ENCODE data around the gene SERINC1. TPM values are rescaled to one million over a fixed set of nuclear protein-coding genes. Genes with fewer than 3 reads are reported as not detected.

The SERINC1 gene
- total RNA-seq, 2 donors from 2014 or later: 120 to 127 TPM

DNA sequence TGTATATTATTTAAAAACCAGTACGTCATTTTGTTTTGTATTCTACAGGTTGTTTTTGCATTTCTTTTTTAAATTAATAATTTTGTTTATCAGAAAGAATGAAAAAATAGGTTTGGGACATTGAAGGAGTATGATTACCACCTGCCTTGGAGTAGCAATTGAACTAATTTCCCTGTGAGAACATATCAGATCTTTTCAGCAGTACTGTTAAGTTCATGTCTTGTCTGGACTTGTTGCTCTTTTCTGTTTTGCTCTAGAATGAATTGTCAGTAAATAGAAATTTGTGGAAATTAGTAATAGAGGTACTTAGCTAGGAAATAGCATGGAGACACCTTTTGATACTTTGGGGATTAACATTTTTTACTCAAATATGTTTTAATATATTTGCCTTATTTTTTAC is 47.9 kb downstream of the SERINC1 start:
- H3K36me3 Mint-ChIP-seq (ENCODE audit: low read depth): peaks cover 22% of the 10 kb centered on the region
- no peaks in the 10 kb centered on the region for H3K9me3 ChIP-seq (ENCODE audit: control insufficient read depth, low read length, poor library complexity, severe bottlenecking)
- ATAC-seq: no peak
- no peak overlapping the region for H3K4me3 Mint-ChIP-seq
- no peaks in the 10 kb centered on the region for H3K27me3 Mint-ChIP-seq
- H3K27ac Mint-ChIP-seq: no peak overlapping the region
- peaks cover 3% of the 10 kb centered on the region for H3K4me1 Mint-ChIP-seq
- no peak for DNase-seq

DNA sequence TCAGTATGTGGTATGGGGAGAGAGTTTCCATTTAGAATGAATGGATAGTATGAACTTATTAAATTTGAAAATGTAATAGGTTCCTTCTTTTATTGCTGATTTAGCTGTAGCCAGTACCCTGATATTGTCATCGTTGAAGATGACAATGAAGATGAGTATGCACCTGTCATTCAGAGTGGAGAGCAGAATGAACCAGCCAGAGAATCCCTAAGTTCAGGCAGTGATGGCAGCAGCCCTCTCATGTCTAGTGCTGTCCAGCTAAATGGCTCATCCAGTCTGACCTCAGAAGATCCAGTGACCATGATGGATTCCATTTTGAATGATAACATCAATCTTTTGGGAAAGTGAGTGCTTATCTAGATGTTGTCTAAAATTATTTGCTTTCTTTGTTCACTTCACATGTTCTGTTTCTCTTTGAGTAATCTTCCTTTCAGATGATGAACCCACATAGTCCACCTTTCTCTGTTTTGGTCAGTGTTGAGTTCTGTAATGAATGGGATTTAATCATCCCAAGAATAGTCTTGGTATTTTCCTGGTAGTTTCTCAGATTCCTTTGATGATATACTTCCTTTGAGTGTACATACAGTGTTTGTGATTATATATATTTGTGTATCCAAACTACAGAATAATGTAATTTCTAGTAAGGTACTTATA is 48.9 kb downstream of the SERINC1 start:
- DNase-seq (no peak), ATAC-seq (no peak)
- H3K27ac Mint-ChIP-seq: no peak overlapping the region
- no peaks in the 10 kb centered on the region for H3K27me3 Mint-ChIP-seq
- no peaks in the 10 kb centered on the region for H3K9me3 ChIP-seq (ENCODE audit: control insufficient read depth, low read length, poor library complexity, severe bottlenecking)
- no peak overlapping the region for H3K4me3 Mint-ChIP-seq
- H3K4me1 Mint-ChIP-seq: peaks cover 3% of the 10 kb centered on the region
- H3K36me3 Mint-ChIP-seq (ENCODE audit: low read depth): peaks cover 22% of the 10 kb centered on the region

DNA sequence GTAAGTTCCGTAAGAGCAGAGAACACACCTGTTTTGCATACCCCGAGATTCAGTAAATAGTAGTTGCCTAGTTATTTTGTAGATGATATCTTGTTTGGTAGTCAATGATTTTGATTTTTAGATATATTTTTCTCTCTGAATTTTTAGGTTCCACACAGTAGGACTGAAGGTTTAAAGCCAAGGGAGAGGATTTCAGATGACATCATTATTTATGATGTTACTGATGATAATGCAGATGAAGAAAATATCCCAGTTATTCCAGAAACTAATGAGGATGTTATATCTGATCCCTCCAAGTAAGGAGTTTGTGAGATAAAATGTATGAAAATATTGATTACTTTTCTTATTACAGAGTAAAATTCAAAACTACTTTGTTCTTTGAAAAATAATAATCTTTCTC is 49.6 kb downstream of the SERINC1 start:
- ATAC-seq (no peak), DNase-seq (no peak)
- Mint-ChIP-seq H3K4me3 (no peak overlapping the region), H3K27ac (no peak overlapping the region), H3K4me1 (peaks cover 3% of the 10 kb centered on the region), H3K27me3 (no peaks in the 10 kb centered on the region), H3K36me3 (ENCODE audit: low read depth) (peaks cover 21% of the 10 kb centered on the region)
- H3K9me3 ChIP-seq (ENCODE audit: control insufficient read depth, low read length, poor library complexity, severe bottlenecking): no peaks in the 10 kb centered on the region

DNA sequence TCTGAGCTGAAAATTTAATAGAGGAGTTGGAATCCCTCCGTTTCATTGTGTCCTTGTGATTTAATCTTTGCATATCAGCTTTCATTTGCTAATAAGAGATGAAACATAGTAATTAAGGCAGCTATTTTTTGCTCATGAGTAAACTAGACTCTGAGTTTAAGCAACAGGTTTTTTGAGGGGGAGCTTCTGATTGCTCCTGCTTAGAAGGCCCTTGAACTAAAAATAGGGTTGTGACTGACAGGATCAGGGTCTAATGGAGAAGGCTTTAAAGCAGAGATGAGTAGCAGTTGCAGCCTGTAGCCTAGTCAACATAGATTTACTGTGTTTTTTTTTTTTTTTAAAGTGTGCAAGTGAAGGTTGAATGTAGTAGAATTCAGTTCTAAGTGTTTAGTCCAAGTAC is 54.8 kb downstream of the SERINC1 start:
- DNase-seq (no peak), ATAC-seq (no peak)
- no peaks in the 10 kb centered on the region for H3K27me3 Mint-ChIP-seq
- H3K36me3 Mint-ChIP-seq (ENCODE audit: low read depth): peaks cover 2% of the 10 kb centered on the region
- H3K27ac Mint-ChIP-seq: no peak overlapping the region
- H3K4me3 Mint-ChIP-seq: no peak overlapping the region
- no peaks in the 10 kb centered on the region for H3K4me1 Mint-ChIP-seq
- no peaks in the 10 kb centered on the region for H3K9me3 ChIP-seq (ENCODE audit: control insufficient read depth, low read length, poor library complexity, severe bottlenecking)

DNA sequence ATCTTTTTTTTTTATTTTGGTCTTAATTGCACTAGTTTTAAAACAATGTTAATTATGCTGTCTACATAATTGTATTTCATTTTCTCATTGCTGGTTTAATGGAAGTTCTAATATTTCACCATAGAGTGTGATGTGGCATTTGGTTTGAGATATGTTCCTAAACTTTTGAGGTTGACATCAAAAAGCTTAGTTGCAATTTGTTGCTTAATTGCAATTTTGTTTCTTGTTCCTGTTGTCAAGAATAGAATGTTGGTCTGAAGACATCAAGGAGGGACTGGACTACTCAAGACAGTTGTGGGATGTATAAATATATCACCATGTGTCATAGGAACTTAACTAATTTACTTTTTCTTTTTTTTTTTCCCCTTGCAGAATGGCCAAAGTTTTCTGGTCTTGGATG is 59.6 kb downstream of the SERINC1 start:
- H3K4me1 Mint-ChIP-seq: peaks cover 23% of the 10 kb centered on the region
- no peak overlapping the region for H3K4me3 Mint-ChIP-seq
- ATAC-seq: no peak

DNA sequence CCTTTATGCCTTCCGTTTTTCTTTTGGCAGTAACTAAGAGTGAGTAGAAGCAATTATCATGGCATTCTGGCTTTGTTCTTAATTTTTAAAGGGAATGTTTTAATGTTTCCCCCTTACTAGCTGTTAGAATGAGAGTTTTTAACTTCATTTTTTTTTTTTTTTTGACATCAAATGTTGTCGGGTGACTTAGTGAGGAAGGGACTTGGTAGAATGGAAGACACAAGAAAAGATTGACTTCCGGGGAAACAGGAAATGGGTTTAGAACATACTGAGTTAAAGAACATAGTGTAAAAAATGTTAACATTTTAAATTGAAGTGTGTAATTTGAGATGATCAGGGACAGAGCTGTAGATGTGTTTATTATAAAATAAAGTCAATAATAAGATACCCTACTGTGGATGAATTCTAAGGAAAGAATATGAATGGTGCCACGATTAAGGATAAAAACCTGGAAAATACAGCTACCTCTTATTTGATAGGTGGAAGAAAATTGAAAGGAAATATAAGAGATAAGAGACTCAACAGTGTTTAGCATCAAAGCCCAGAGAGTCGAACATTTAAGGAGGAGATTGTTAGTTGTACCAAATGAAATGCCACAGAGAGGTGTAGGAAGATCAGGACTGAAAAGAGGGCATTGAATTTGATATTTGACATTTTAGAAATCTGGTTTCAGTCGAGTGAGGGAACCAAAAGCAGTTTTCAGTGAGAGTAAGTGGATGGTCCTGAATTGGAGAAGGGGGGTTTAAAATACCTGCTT is 62.7 kb downstream of the SERINC1 start:
- Mint-ChIP-seq H3K27ac (peak overlapping the region; percentile 87), H3K27me3 (no peaks in the 10 kb centered on the region), H3K4me1 (peaks cover 33% of the 10 kb centered on the region), H3K4me3 (peak overlapping the region; percentile 52), H3K36me3 (ENCODE audit: low read depth) (peaks cover 7% of the 10 kb centered on the region)
- H3K9me3 ChIP-seq (ENCODE audit: control insufficient read depth, low read length, poor library complexity, severe bottlenecking): no peaks in the 10 kb centered on the region
- peak; percentile 55 for ATAC-seq
- DNase-seq: no peak

More for the DNA sequence above, 59.6 kb downstream of the SERINC1 start:
- no peaks in the 10 kb centered on the region for H3K27me3 Mint-ChIP-seq
- peaks cover 5% of the 10 kb centered on the region for H3K36me3 Mint-ChIP-seq (ENCODE audit: low read depth)
- H3K9me3 ChIP-seq (ENCODE audit: control insufficient read depth, low read length, poor library complexity, severe bottlenecking): no peaks in the 10 kb centered on the region
- H3K27ac Mint-ChIP-seq: no peak overlapping the region
- no peak for DNase-seq

DNA sequence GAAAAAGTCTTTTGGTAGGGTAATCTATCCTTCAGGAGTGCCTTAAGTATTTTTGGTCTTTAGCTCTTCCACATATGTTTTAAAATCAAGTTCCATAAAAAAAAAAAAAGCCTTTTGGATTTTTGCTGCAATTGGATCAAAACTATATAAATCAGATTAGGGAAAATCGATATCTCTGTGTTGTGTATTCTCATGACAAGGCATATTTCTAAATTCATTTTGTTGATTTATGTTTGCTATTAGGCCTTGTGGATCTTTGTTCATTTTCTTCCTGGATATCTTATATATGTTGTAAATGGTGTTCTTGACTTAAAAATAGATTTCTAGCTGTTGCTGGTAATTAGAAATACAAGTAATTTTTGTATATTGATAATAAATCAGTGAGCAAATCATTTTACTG is 63.4 kb downstream of the SERINC1 start:
- H3K4me1 Mint-ChIP-seq: peaks cover 34% of the 10 kb centered on the region

DNA sequence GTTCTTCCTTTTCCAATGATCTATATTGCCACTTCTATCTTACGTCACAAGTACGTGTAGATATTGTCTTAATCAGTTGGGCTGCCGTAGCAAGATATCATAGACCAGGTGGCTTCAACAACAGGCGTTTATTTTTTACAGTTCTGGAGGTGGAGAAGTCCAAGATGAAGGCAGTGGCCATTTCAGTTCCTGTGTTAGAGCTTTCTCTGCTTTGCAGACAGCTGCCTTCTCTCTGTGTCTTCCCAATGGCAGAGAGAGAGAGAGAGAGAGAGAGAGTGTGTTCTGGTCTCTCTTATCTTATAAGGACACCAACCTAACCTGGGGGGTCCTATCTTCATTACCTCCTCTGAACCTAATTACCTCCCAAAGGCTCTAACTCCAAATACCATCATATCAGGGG is 63.9 kb downstream of the SERINC1 start:
- no peaks in the 10 kb centered on the region for H3K9me3 ChIP-seq (ENCODE audit: control insufficient read depth, low read length, poor library complexity, severe bottlenecking)
- Mint-ChIP-seq H3K27me3 (no peaks in the 10 kb centered on the region), H3K27ac (no peak overlapping the region), H3K4me1 (peaks cover 34% of the 10 kb centered on the region), H3K4me3 (no peak overlapping the region), H3K36me3 (ENCODE audit: low read depth) (peaks cover 7% of the 10 kb centered on the region)
- DNase-seq (no peak), ATAC-seq (no peak)

More for the DNA sequence above, 63.4 kb downstream of the SERINC1 start:
- Mint-ChIP-seq H3K27me3 (no peaks in the 10 kb centered on the region), H3K4me3 (peak overlapping the region; percentile 52), H3K27ac (peak overlapping the region; percentile 87), H3K36me3 (ENCODE audit: low read depth) (peaks cover 7% of the 10 kb centered on the region)
- no peak for ATAC-seq
- DNase-seq: no peak
- no peaks in the 10 kb centered on the region for H3K9me3 ChIP-seq (ENCODE audit: control insufficient read depth, low read length, poor library complexity, severe bottlenecking)

DNA sequence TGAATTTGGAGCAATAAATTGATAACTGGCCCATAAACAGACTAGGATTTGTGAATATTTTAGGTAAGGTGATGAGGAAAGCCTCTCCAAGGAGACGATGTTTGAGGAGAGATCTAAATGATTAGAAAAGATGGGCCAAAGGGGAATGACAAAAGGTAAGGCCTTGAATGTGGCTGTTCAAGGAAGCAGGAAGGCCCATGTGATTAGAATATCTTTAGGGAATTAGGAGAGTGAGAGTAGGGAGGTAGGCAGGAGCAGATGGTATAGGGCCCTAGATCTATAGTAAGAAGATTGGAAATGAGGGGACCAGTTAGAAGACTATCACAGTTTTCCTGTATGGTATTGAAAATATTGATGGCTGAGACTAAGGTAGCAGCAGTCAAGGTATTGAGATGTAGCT is 65.4 kb downstream of the SERINC1 start:
- H3K36me3 Mint-ChIP-seq (ENCODE audit: low read depth): peaks cover 6% of the 10 kb centered on the region
- peaks cover 41% of the 10 kb centered on the region for H3K4me1 Mint-ChIP-seq
- ATAC-seq (no peak), DNase-seq (no peak)
- no peaks in the 10 kb centered on the region for H3K27me3 Mint-ChIP-seq
- no peak overlapping the region for H3K4me3 Mint-ChIP-seq
- H3K9me3 ChIP-seq (ENCODE audit: control insufficient read depth, low read length, poor library complexity, severe bottlenecking): no peaks in the 10 kb centered on the region
- H3K27ac Mint-ChIP-seq: no peak overlapping the region

DNA sequence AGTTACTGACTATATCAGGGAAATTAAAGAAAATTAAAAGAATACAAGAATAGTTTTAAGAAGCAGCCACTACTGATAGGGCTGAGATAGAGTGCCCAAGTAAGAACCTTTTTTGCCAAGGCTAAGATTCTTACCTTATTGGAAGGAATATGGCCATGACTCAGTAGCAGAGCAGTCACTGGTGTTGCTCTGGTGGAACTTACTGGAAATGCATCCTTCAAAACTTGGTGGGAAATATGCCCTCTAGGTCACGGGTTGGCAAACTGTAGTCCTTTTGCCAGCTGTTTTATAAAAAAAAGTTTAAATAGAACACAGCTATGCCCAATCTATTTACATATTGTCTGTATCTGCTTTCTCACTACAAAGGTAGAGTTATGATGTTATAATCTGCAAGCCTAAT is 66.2 kb downstream of the SERINC1 start:
- ATAC-seq (no peak), DNase-seq (no peak)
- no peak overlapping the region for H3K27ac Mint-ChIP-seq
- H3K4me3 Mint-ChIP-seq: no peak overlapping the region
- no peaks in the 10 kb centered on the region for H3K27me3 Mint-ChIP-seq
- no peaks in the 10 kb centered on the region for H3K9me3 ChIP-seq (ENCODE audit: control insufficient read depth, low read length, poor library complexity, severe bottlenecking)
- H3K36me3 Mint-ChIP-seq (ENCODE audit: low read depth): peaks cover 5% of the 10 kb centered on the region
- peaks cover 45% of the 10 kb centered on the region for H3K4me1 Mint-ChIP-seq

DNA sequence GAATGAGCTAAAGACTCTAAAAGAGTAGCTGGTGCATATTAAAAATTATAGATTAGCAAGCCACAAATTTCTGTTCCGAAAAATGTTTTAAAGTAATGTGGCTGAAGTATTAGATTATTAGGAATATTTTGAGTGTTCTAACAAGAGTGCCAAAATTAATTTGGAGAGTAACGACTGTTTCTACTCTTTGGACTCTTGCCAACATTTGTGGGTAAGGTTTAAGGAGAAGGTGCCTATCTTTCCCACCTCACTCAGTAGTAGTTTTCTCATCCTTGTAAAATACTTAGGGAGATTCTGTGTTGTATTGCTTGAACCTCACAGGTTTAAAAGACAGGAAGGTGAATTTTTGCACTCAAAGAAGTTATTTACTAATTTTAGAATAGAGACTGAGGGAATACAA is 67.2 kb downstream of the SERINC1 start:
- no peaks in the 10 kb centered on the region for H3K9me3 ChIP-seq (ENCODE audit: control insufficient read depth, low read length, poor library complexity, severe bottlenecking)
- ATAC-seq (no peak), DNase-seq (no peak)
- no peak overlapping the region for H3K4me3 Mint-ChIP-seq
- H3K4me1 Mint-ChIP-seq: peaks cover 41% of the 10 kb centered on the region
- no peaks in the 10 kb centered on the region for H3K27me3 Mint-ChIP-seq
- peaks cover 7% of the 10 kb centered on the region for H3K36me3 Mint-ChIP-seq (ENCODE audit: low read depth)
- H3K27ac Mint-ChIP-seq: peak overlapping the region; percentile 43

DNA sequence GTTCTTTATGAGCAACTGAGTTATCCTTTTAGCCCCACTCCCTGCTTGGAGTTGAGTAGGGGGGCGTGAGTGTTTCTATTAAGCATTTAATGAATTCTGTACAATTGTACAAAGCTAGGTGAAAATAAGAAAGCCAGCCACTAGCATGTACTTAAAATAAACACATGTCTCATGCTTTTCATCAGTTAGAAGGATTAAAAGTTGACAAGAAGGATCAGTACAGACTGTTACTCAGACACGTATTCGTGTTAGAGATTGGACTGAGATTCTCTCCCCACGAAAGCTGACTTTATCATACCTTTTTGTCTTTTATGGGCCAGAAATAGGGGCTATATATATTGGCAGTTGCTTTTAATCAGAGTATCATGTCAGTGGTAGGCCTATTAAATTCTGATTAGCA is 70.5 kb downstream of the SERINC1 start:
- Mint-ChIP-seq H3K4me1 (peaks cover 22% of the 10 kb centered on the region), H3K27me3 (no peaks in the 10 kb centered on the region), H3K4me3 (peak overlapping the region; percentile 98), H3K36me3 (ENCODE audit: low read depth) (peaks cover 2% of the 10 kb centered on the region), H3K27ac (no peak overlapping the region)
- no peaks in the 10 kb centered on the region for H3K9me3 ChIP-seq (ENCODE audit: control insufficient read depth, low read length, poor library complexity, severe bottlenecking)
- no peak for DNase-seq
- ATAC-seq: no peak

DNA sequence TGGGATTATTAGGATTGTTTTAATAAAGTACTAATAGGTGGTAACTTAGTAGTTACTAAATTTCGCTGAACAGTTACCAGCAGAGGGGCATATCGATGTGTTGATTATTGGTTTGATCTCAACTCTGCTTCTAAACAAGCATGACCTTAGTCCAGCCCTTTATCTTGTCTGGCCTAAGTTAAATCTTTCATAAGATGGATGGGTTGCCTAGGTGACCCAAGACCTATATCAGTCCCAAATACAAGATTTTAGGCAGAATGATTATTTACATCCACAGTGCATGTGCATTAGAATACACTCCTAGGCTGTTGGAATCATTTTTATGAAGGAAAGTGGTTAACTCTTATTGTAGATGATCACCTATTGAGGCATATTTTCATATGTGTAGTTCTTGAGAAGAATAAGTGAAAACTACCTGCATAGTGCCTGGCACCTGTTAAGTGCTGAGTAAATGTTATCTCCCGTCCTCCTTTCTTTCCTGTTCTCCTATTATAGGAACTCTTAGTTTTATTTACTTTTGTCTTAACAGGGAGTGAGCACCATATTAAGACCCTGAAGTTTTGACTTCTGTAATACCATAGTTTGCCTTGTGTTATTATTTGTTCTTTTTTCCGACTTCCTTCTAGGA is 71.0 kb downstream of the SERINC1 start:
- Mint-ChIP-seq H3K36me3 (ENCODE audit: low read depth) (peaks cover 2% of the 10 kb centered on the region), H3K4me3 (peak overlapping the region; percentile 98), H3K27ac (peak overlapping the region; percentile 91), H3K4me1 (peaks cover 20% of the 10 kb centered on the region), H3K27me3 (no peaks in the 10 kb centered on the region)
- H3K9me3 ChIP-seq (ENCODE audit: control insufficient read depth, low read length, poor library complexity, severe bottlenecking): no peaks in the 10 kb centered on the region
- no peak for ATAC-seq
- DNase-seq: no peak

Measured in T-helper 17 cell (primary cell).